AG09309 (cell line): Measurements from ENCODE around the gene EPHB2.

ENCODE experiments used
- DNase-seq: peaks from one replicate; pipeline ENCODE4 v3.0.0-alpha.2; 2010; ENCODE audit warnings: low read depth
- H3K4me3 ChIP-seq: 2 replicates; pipeline ENCODE4 v1.5.1; 2011; ENCODE audit warnings: mild to moderate bottlenecking, low read depth, low read length, moderate library complexity; ENCODE audit not compliant: control insufficient read depth
- CTCF ChIP-seq: IDR thresholded peaks from 2 replicates; pipeline ENCODE4 v1.5.1; 2011; ENCODE audit warnings: mild to moderate bottlenecking, low read depth, low read length, inconsistent platforms; ENCODE audit not compliant: insufficient read depth, control insufficient read depth; ENCODE audit errors: missing control alignments

EPHB2 gene

GRCh38 chr1:22912311-22912710, 201.7 kb downstream of the EPHB2 start:
- TF ChIP-seq CTCF: no peak
- no peak overlapping the region for H3K4me3 ChIP-seq
- DNase-seq: no peak

- TF ChIP-seq CTCF: no peak
- DNase-seq: no peak
- no peak overlapping the region for H3K4me3 ChIP-seq
Observed at GRCh38 chr1:22913421-22914141, 202.9 kb downstream of the EPHB2 start.

GRCh38 chr1:22914156-22914555, 203.5 kb downstream of the EPHB2 start:
- TF ChIP-seq CTCF: no peak
- H3K4me3 ChIP-seq: no peak overlapping the region
- DNase-seq: no peak

- H3K4me3 ChIP-seq: no peak overlapping the region
- TF ChIP-seq CTCF: no peak
- no peak for DNase-seq
Observed at GRCh38 chr1:22914633-22915217, 204.1 kb downstream of the EPHB2 start.

GRCh38 chr1:22915231-22915630, 204.6 kb downstream of the EPHB2 start:
- no peak overlapping the region for H3K4me3 ChIP-seq
- no peak for DNase-seq
- TF ChIP-seq CTCF: no peak

- no peak overlapping the region for H3K4me3 ChIP-seq
- no peak for TF ChIP-seq CTCF
- no peak for DNase-seq
Observed at GRCh38 chr1:22915816-22916470, 205.3 kb downstream of the EPHB2 start.

- DNase-seq: no peak
- H3K4me3 ChIP-seq: no peak overlapping the region
- TF ChIP-seq CTCF: no peak
Observed at GRCh38 chr1:22916471-22916820, 205.8 kb downstream of the EPHB2 start.
